WTC11 (cell line): Measurements from ENCODE around the gene VAMP3. TPM values are rescaled to one million over a fixed set of nuclear protein-coding genes. Genes with fewer than 3 reads are reported as not detected.
A peak's percentile ranks its signal among the peaks of the same experiment; 100 is the strongest.

Experiments
- ATAC-seq: fragments of 200-7000 bp; cut with Tn5 transposase; 2 replicates; pipeline ENCODE4 v1.10.0; 2021; ENCODE audit warnings: mild to moderate bottlenecking, moderate library complexity
- CTCF ChIA-PET: fragments of 300-600 bp; sonication (Branson Sonifier 250); formaldehyde crosslinking; loops from one replicate; lab custom pipeline; 2021; ENCODE audit warnings: antibody characterized with exemption; lab: Charles Lee
- POLR2A ChIA-PET: fragments of 350-600 bp; sonication (Branson Sonifier 250); formaldehyde crosslinking; loops from one replicate; lab custom pipeline; 2021; ENCODE audit warnings: antibody characterized with exemption; lab: Charles Lee
- DNase-seq: peaks from one replicate; pipeline ENCODE4 v3.0.0; 2021; ENCODE audit warnings: low spot score
- H3K27ac Mint-ChIP-seq: 2 replicates; pipeline ENCODE4 v1.8.0; 2021; ENCODE audit warnings: mixed read lengths
- H3K27me3 Mint-ChIP-seq: 2 replicates; pipeline ENCODE4 v1.8.0; 2021; ENCODE audit warnings: low read depth, mild to moderate bottlenecking, moderate library complexity, mixed read lengths
- H3K36me3 Mint-ChIP-seq: 2 replicates; pipeline ENCODE4 v1.8.0; 2021; ENCODE audit warnings: mixed read lengths
- H3K4me1 Mint-ChIP-seq: 2 replicates; pipeline ENCODE4 v1.8.0; 2022; ENCODE audit warnings: mixed read lengths
- H3K4me3 Mint-ChIP-seq: 2 replicates; pipeline ENCODE4 v1.8.0; 2021; ENCODE audit warnings: mild to moderate bottlenecking, moderate library complexity, mixed read lengths
- H3K9me3 Mint-ChIP-seq: 2 replicates; pipeline ENCODE4 v1.8.0; 2021; ENCODE audit warnings: mixed read lengths
- ATF1 ChIP-seq: sonication (generic); formaldehyde crosslinking; IDR thresholded peaks from 2 replicates; pipeline ENCODE4 v1.8.1; 2023; ENCODE audit warnings: mild to moderate bottlenecking, moderate library complexity, missing genetic modification reagents
- CBFB ChIP-seq: sonication (generic); formaldehyde crosslinking; IDR thresholded peaks from 2 replicates; pipeline ENCODE4 v1.8.1; 2022; ENCODE audit warnings: mild to moderate bottlenecking, low read depth, missing genetic modification reagents
- CREM ChIP-seq: sonication (generic); formaldehyde crosslinking; IDR thresholded peaks from 2 replicates; pipeline ENCODE4 v1.8.1; 2022; ENCODE audit warnings: mild to moderate bottlenecking, missing genetic modification reagents, moderate library complexity
- ELF4 ChIP-seq: sonication (generic); formaldehyde crosslinking; IDR thresholded peaks from 2 replicates; pipeline ENCODE4 v1.8.1; 2022; ENCODE audit warnings: low read depth, mild to moderate bottlenecking, moderate library complexity, missing genetic modification reagents
- EMX1 ChIP-seq: fragments of 250-450 bp; sonication (Bioruptor Pico); IDR thresholded peaks from 2 replicates; pipeline ENCODE4 v1.8.0; 2021; ENCODE audit warnings: mild to moderate bottlenecking
- ESRRA ChIP-seq: sonication (generic); formaldehyde crosslinking; IDR thresholded peaks from 2 replicates; pipeline ENCODE4 v1.8.1; 2022; ENCODE audit warnings: mild to moderate bottlenecking, missing genetic modification reagents, borderline replicate concordance
- FOXJ3 ChIP-seq: sonication (generic); formaldehyde crosslinking; IDR thresholded peaks from 2 replicates; pipeline ENCODE4 v1.9.0; 2021; ENCODE audit warnings: missing genetic modification reagents, mild to moderate bottlenecking, borderline replicate concordance
- FOXK1 ChIP-seq: sonication (generic); formaldehyde crosslinking; IDR thresholded peaks from 2 replicates; pipeline ENCODE4 v1.8.0; 2022; ENCODE audit warnings: mild to moderate bottlenecking, moderate library complexity, missing genetic modification reagents
- FOXP1 ChIP-seq: sonication (generic); formaldehyde crosslinking; IDR thresholded peaks from 2 replicates; pipeline ENCODE4 v1.8.0; 2022; ENCODE audit warnings: missing genetic modification reagents, mild to moderate bottlenecking, moderate library complexity, borderline replicate concordance
- JAZF1 ChIP-seq: fragments of 250-450 bp; sonication (Bioruptor Pico); IDR thresholded peaks from 2 replicates; pipeline ENCODE4 v1.9.0; 2021; ENCODE audit warnings: moderate library complexity, mild to moderate bottlenecking, inconsistent platforms
- MLX ChIP-seq: sonication (generic); formaldehyde crosslinking; IDR thresholded peaks from 2 replicates; pipeline ENCODE4 v1.8.1; 2023; ENCODE audit warnings: mild to moderate bottlenecking, missing genetic modification reagents, moderate library complexity
- MXD4 ChIP-seq: fragments of 250-450 bp; sonication (Bioruptor Pico); IDR thresholded peaks from 2 replicates; pipeline ENCODE4 v1.8.0; 2021; ENCODE audit warnings: mild to moderate bottlenecking, moderate library complexity, borderline replicate concordance
- NR1H2 ChIP-seq: sonication (generic); formaldehyde crosslinking; IDR thresholded peaks from 2 replicates; pipeline ENCODE4 v1.9.0; 2021; ENCODE audit warnings: mild to moderate bottlenecking, moderate library complexity, missing genetic modification reagents
- PREB ChIP-seq: sonication (generic); formaldehyde crosslinking; IDR thresholded peaks from 2 replicates; pipeline ENCODE4 v1.8.1; 2022; ENCODE audit warnings: mild to moderate bottlenecking, missing genetic modification reagents, moderate library complexity, borderline replicate concordance
- ZNF232 ChIP-seq: sonication (generic); formaldehyde crosslinking; IDR thresholded peaks from 2 replicates; pipeline ENCODE4 v1.8.0; 2022; ENCODE audit warnings: mild to moderate bottlenecking, missing genetic modification reagents
- ZNF317 ChIP-seq: sonication (generic); formaldehyde crosslinking; IDR thresholded peaks from 2 replicates; pipeline ENCODE4 v1.8.1; 2023; ENCODE audit warnings: low read depth, mild to moderate bottlenecking, moderate library complexity, missing genetic modification reagents, borderline replicate concordance
- ZSCAN18 ChIP-seq: fragments of 250-450 bp; sonication (Bioruptor Pico); IDR thresholded peaks from 2 replicates; pipeline ENCODE4 v2.1.2; 2022; ENCODE audit warnings: mild to moderate bottlenecking, moderate library complexity
- total RNA-seq: library from RNA; stranded (reverse); gene quantifications from 3 replicates; pipeline ENCODE4 v1.2.3, GENCODE V29; 2021
- TF ChIP-seq, protein P1 (sequence below): sonication (generic); formaldehyde crosslinking; IDR thresholded peaks from 2 replicates; pipeline ENCODE4 v1.8.1; 2023; ENCODE audit warnings: mild to moderate bottlenecking, missing genetic modification reagents, moderate library complexity
- TF ChIP-seq, protein P2 (sequence below): sonication (generic); formaldehyde crosslinking; IDR thresholded peaks from 2 replicates; pipeline ENCODE4 v1.8.0; 2023; ENCODE audit warnings: mild to moderate bottlenecking, missing genetic modification reagents
- TF ChIP-seq, protein P3 (sequence below): sonication (generic); formaldehyde crosslinking; IDR thresholded peaks from 2 replicates; pipeline ENCODE4 v1.8.0; 2022; ENCODE audit warnings: missing genetic modification reagents
- TF ChIP-seq, protein P4 (sequence below): sonication (generic); formaldehyde crosslinking; IDR thresholded peaks from 2 replicates; pipeline ENCODE4 v1.8.1; 2023; ENCODE audit warnings: mild to moderate bottlenecking, missing genetic modification reagents, borderline replicate concordance

The VAMP3 gene
- total RNA-seq, 1 experiment from 2014 or later, result 40.2 TPM

DNA sequence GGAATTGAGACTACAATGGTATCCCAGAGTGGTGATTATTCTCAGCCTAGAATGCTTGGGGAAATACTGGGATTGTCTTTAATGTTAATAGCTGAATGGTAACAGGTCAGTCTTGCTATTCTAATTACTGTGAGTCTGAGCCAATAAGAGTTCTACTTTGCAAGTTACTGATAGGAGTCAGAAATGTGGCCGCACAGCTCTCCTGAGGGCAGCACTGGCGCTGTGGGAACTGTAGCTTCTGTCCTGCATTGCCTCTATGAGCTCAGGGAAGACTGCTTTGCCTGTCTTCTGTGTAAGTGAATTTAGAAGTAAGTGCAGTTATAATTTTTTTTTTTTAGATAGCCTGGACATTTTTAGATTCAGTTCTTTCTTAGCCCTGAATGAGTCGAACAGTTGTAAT, 10.0 kb upstream of the VAMP3 start:
- Mint-ChIP-seq H3K4me1 (peaks cover 3% of the 10 kb centered on the region; the same call in 1 of the 2 replicates), H3K36me3 (no peaks in the 10 kb centered on the region), H3K27ac (no peak overlapping the region), H3K9me3 (no peaks in the 10 kb centered on the region), H3K4me3 (no peak overlapping the region), H3K27me3 (no peaks in the 10 kb centered on the region)
- DNase-seq (no peak), ATAC-seq (peak; percentile 46; the same call in 1 of the 2 replicates)
- CTCF ChIA-PET, result interaction anchor here (0.5 to 3.4 kb wide), 4 partner anchors 9 to 114 kb away, joined by 4 to 22 read pairs (median 12); no protein-coding TSS in a partner anchor
- POLR2A ChIA-PET, result interaction anchor here (1.9 kb wide), 1 partner anchor 10 kb away, joined by 7 read pairs; the partner anchor contains the start of gene VAMP3
- TF ChIP-seq PREB (no peak), FOXP1 (no peak), ELF4 (CRISPR knock-in tag) (no peak), JAZF1 (CRISPR knock-in tag) (no peak), ZNF232 (CRISPR knock-in tag) (no peak), ZNF317 (CRISPR knock-in tag) (no peak), NR1H2 (CRISPR knock-in tag) (no peak), MLX (CRISPR knock-in tag) (no peak), EMX1 (CRISPR knock-in tag) (no peak), CREM (CRISPR knock-in tag) (no peak), CBFB (CRISPR knock-in tag) (no peak)
- TF ChIP-seq, protein P1, sequence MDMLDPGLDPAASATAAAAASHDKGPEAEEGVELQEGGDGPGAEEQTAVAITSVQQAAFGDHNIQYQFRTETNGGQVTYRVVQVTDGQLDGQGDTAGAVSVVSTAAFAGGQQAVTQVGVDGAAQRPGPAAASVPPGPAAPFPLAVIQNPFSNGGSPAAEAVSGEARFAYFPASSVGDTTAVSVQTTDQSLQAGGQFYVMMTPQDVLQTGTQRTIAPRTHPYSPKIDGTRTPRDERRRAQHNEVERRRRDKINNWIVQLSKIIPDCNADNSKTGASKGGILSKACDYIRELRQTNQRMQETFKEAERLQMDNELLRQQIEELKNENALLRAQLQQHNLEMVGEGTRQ (CRISPR knock-in tag), result no peak
- TF ChIP-seq, protein P2, sequence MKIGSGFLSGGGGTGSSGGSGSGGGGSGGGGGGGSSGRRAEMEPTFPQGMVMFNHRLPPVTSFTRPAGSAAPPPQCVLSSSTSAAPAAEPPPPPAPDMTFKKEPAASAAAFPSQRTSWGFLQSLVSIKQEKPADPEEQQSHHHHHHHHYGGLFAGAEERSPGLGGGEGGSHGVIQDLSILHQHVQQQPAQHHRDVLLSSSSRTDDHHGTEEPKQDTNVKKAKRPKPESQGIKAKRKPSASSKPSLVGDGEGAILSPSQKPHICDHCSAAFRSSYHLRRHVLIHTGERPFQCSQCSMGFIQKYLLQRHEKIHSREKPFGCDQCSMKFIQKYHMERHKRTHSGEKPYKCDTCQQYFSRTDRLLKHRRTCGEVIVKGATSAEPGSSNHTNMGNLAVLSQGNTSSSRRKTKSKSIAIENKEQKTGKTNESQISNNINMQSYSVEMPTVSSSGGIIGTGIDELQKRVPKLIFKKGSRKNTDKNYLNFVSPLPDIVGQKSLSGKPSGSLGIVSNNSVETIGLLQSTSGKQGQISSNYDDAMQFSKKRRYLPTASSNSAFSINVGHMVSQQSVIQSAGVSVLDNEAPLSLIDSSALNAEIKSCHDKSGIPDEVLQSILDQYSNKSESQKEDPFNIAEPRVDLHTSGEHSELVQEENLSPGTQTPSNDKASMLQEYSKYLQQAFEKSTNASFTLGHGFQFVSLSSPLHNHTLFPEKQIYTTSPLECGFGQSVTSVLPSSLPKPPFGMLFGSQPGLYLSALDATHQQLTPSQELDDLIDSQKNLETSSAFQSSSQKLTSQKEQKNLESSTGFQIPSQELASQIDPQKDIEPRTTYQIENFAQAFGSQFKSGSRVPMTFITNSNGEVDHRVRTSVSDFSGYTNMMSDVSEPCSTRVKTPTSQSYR, result no peak
- TF ChIP-seq, protein P3, sequence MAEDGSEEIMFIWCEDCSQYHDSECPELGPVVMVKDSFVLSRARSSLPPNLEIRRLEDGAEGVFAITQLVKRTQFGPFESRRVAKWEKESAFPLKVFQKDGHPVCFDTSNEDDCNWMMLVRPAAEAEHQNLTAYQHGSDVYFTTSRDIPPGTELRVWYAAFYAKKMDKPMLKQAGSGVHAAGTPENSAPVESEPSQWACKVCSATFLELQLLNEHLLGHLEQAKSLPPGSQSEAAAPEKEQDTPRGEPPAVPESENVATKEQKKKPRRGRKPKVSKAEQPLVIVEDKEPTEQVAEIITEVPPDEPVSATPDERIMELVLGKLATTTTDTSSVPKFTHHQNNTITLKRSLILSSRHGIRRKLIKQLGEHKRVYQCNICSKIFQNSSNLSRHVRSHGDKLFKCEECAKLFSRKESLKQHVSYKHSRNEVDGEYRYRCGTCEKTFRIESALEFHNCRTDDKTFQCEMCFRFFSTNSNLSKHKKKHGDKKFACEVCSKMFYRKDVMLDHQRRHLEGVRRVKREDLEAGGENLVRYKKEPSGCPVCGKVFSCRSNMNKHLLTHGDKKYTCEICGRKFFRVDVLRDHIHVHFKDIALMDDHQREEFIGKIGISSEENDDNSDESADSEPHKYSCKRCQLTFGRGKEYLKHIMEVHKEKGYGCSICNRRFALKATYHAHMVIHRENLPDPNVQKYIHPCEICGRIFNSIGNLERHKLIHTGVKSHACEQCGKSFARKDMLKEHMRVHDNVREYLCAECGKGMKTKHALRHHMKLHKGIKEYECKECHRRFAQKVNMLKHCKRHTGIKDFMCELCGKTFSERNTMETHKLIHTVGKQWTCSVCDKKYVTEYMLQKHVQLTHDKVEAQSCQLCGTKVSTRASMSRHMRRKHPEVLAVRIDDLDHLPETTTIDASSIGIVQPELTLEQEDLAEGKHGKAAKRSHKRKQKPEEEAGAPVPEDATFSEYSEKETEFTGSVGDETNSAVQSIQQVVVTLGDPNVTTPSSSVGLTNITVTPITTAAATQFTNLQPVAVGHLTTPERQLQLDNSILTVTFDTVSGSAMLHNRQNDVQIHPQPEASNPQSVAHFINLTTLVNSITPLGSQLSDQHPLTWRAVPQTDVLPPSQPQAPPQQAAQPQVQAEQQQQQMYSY, result no peak

GRCh38 chr1:7767176-7767575, 3.9 kb upstream of the VAMP3 start:
- Mint-ChIP-seq H3K4me1 (peaks cover 11% of the 10 kb centered on the region), H3K27ac (no peak overlapping the region), H3K36me3 (no peaks in the 10 kb centered on the region), H3K9me3 (no peaks in the 10 kb centered on the region), H3K27me3 (no peaks in the 10 kb centered on the region), H3K4me3 (no peak overlapping the region)
- CTCF ChIA-PET, result interaction anchor here (0.6 to 2.9 kb wide), 2 partner anchors 15 to 959 kb away, joined by 3 to 8 read pairs; no protein-coding TSS in a partner anchor
- POLR2A ChIA-PET, result no interaction called here
- no peak for DNase-seq
- no peak for ATAC-seq
- TF ChIP-seq MXD4 (CRISPR knock-in tag), result no peak
- no peak for TF ChIP-seq CBFB (CRISPR knock-in tag)
- TF ChIP-seq ATF1 (CRISPR knock-in tag), result no peak
- TF ChIP-seq FOXJ3 (CRISPR knock-in tag), result no peak
- no peak for TF ChIP-seq ESRRA
- no peak for TF ChIP-seq FOXK1 (CRISPR knock-in tag)
- no peak for TF ChIP-seq ZSCAN18 (CRISPR knock-in tag)
- TF ChIP-seq, protein P4, sequence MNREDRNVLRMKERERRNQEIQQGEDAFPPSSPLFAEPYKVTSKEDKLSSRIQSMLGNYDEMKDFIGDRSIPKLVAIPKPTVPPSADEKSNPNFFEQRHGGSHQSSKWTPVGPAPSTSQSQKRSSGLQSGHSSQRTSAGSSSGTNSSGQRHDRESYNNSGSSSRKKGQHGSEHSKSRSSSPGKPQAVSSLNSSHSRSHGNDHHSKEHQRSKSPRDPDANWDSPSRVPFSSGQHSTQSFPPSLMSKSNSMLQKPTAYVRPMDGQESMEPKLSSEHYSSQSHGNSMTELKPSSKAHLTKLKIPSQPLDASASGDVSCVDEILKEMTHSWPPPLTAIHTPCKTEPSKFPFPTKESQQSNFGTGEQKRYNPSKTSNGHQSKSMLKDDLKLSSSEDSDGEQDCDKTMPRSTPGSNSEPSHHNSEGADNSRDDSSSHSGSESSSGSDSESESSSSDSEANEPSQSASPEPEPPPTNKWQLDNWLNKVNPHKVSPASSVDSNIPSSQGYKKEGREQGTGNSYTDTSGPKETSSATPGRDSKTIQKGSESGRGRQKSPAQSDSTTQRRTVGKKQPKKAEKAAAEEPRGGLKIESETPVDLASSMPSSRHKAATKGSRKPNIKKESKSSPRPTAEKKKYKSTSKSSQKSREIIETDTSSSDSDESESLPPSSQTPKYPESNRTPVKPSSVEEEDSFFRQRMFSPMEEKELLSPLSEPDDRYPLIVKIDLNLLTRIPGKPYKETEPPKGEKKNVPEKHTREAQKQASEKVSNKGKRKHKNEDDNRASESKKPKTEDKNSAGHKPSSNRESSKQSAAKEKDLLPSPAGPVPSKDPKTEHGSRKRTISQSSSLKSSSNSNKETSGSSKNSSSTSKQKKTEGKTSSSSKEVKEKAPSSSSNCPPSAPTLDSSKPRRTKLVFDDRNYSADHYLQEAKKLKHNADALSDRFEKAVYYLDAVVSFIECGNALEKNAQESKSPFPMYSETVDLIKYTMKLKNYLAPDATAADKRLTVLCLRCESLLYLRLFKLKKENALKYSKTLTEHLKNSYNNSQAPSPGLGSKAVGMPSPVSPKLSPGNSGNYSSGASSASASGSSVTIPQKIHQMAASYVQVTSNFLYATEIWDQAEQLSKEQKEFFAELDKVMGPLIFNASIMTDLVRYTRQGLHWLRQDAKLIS, result no peak
